Measurements from ENCODE around the gene BCL2L11.

The BCL2L11 gene

DNA sequence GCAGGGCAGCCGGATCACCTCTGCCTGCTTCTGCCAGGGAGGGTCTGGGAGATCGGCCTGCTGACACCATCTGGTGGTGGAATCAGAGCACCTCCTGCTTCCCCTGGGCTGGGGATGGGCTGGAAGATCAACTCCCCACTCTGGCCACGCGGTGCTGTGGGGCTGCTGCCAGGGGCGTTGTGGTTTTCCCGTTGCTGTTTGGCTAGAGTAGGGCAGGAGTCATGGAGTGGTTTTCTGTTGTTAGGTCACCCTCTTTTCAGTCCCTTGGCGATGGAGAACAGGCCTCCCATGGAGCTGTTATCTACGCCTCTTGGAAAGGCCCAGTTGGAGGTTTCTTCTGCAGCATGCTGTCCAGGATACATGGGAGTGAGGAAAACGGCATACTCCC, 15.2 kb downstream of the BCL2L11 start:
- H3K4me3 ChIP-seq (ENCODE audit: low read length): no peak overlapping the region
- no peak for DNase-seq (ENCODE audit: low read depth)

DNA sequence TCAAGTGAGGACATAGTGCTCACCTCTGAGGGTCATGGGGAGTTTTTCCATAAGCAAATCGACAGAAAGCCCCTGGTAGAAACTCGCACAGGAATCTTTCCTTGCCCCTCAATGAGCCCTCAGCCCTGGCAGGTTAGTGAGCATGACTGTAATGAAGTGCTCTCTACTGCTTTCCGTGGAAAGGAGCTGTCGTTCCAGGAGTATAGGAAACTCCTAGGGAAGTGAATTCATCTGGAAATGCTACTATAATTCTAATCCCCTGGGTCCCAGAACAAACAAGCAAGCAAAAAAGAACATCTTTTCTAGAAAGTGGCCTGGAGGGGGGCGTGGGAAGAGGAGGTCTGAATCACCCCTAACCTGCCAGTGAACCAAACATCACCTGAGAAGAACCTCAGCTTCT, 18.1 kb downstream of the BCL2L11 start:
- no peak for TF ChIP-seq CTCF (conservative IDR thresholded peaks at IDR 0.05; ENCODE audit: low read length)
- H3K4me3 ChIP-seq (ENCODE audit: low read length): no peak overlapping the region
- no peak for DNase-seq (ENCODE audit: low read depth)

More for the DNA sequence above, 15.2 kb downstream of the BCL2L11 start:
- TF ChIP-seq CTCF (conservative IDR thresholded peaks at IDR 0.05; ENCODE audit: low read length): no peak

- DNase-seq (ENCODE audit: low read depth): no peak
- TF ChIP-seq CTCF (conservative IDR thresholded peaks at IDR 0.05; ENCODE audit: low read length): no peak
- no peak overlapping the region for H3K4me3 ChIP-seq (ENCODE audit: low read length)
Measured at GRCh38 chr2:111139637-111140317, 19.1 kb downstream of the BCL2L11 start.

DNA sequence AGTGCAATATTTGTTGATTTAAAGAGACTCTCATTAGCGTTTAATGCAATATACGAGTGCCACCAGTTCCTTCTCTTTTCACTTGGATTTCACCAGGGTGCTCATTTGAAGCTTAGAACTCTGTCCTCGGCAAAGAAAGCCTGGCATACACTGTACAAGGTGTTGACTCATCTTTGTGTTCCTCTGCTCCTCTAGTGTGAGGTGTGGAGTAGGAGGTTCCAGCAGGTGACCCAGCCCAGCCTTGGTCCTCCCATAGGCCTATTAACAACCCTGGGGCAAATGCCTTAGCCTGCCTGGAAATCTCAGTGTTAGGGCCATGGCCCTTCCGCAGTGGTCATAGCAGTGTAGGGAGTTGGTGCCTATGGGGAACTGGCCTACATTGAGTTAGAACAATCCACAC, 20.1 kb downstream of the BCL2L11 start:
- TF ChIP-seq CTCF (conservative IDR thresholded peaks at IDR 0.05; ENCODE audit: low read length): no peak
- no peak for DNase-seq (ENCODE audit: low read depth)
- no peak overlapping the region for H3K4me3 ChIP-seq (ENCODE audit: low read length)

- no peak for TF ChIP-seq CTCF (conservative IDR thresholded peaks at IDR 0.05; ENCODE audit: low read length)
- no peak overlapping the region for H3K4me3 ChIP-seq (ENCODE audit: low read length)
- no peak for DNase-seq (ENCODE audit: low read depth)
Measured at GRCh38 chr2:111142101-111142500, 21.4 kb downstream of the BCL2L11 start.

DNA sequence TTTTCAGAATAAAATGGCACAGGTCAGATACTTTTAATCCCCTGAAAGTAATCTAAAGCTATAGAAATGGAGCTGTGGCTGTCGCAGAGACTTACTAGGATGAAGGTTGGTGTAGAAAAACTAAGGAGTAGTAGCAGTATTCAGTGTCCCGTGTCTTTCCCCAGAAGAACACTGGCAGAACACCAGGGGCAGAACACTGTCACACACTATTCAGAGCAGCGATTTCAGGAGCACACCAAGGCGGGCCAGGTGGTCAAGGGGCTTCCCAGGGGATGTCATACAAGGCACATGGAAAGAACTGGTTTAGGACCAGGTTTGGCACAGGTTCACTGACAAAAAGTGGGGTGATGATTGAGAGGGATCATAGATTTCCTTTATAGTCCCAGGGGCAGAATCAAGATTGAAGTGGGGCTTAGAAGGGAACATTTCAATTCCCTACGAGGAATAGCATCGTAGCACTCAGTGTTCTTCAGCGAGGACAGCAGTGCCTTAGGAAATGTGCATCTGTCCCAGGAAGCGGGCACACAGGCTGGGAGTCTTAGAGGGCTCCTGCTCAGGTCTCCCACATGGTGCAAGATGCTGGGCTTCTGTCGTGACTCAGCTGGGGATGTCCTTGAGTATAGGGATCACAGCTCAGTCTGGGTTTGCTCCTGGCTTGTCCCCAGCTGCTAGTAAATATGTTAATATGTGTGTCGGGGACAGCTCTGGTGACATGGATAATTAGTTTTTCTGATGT, 22.6 kb downstream of the BCL2L11 start:
- no peak for DNase-seq (ENCODE audit: low read depth)
- TF ChIP-seq CTCF (conservative IDR thresholded peaks at IDR 0.05; ENCODE audit: low read length): no peak
- no peak overlapping the region for H3K4me3 ChIP-seq (ENCODE audit: low read length)

GRCh38 chr2:111143843-111144198, 23.1 kb downstream of the BCL2L11 start:
- no peak overlapping the region for H3K4me3 ChIP-seq (ENCODE audit: low read length)
- no peak for DNase-seq (ENCODE audit: low read depth)
- TF ChIP-seq CTCF (conservative IDR thresholded peaks at IDR 0.05; ENCODE audit: low read length): no peak
